SK-N-SH (cell line): ENCODE data around the gene PRR23A.

Experiments
- EP300 ChIP-seq, 2 experiments: IDR thresholded peaks; 2 replicates each; pipeline versions ENCODE4 v1.4.0 to v1.6.1; 2012; ENCODE audit warnings: borderline replicate concordance in 1 of 2, low read depth in 1 of 2, low read length in 1 of 2
- EZH2phosphoT487 ChIP-seq: fragments of 200-600 bp; sonication (generic); IDR thresholded peaks from 2 replicates; pipeline ENCODE4 v1.6.1; 2017; ENCODE audit warnings: low read depth, mixed run types, mild to moderate bottlenecking, antibody characterized with exemption, moderate library complexity, borderline replicate concordance
- JUND ChIP-seq: IDR thresholded peaks from 2 replicates; pipeline ENCODE4 v1.4.0; 2012
- MAX ChIP-seq: IDR thresholded peaks from 2 replicates; pipeline ENCODE4 v1.4.0; 2012; ENCODE audit warnings: low read depth
- NFIC ChIP-seq: IDR thresholded peaks from 2 replicates; pipeline ENCODE4 v1.4.0; 2012; ENCODE audit warnings: borderline replicate concordance
- POLR2AphosphoS5 ChIP-seq: IDR thresholded peaks from 2 replicates; pipeline ENCODE4 v1.6.1; 2012; ENCODE audit warnings: low read depth, low read length
- RXRA ChIP-seq: IDR thresholded peaks from 2 replicates; pipeline ENCODE4 v1.4.0; 2012; ENCODE audit warnings: low read depth, mild to moderate bottlenecking, borderline replicate concordance
- TAF1 ChIP-seq: IDR thresholded peaks from 2 replicates; pipeline ENCODE4 v1.6.1; 2012; ENCODE audit warnings: low read depth, mild to moderate bottlenecking, low read length, moderate library complexity, borderline replicate concordance
- TF ChIP-seq, protein P1 (sequence below): fragments of 200-600 bp; sonication (generic); IDR thresholded peaks from 2 replicates; pipeline ENCODE4 v1.6.1; 2017; ENCODE audit warnings: antibody characterized with exemption, mild to moderate bottlenecking, moderate library complexity
- TF ChIP-seq, protein P2 (sequence below): IDR thresholded peaks from 2 replicates; pipeline ENCODE4 v1.4.0; 2012; ENCODE audit warnings: low read depth, borderline replicate concordance

DNA sequence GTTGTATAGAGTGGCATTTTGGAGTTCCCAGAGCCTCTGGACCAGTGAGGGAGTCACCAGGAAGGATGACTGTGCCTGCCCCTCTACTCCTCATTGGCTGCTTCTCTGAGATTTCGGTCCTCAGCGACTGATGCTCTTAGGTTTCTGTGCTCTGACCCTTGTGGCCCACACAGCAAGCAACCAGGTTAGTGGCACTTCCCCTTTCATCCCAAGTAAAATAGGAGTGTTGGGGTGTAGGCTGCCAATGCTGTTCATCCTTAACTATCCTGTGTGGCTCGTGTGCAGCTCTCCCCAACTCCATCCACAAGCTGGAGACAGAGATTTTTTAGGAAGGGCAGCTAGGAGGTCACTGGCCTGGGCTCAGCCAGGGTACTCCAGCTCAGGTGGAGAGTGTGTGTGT lies 21.3 kb downstream of the PRR23A start:
- TF ChIP-seq, protein P1, sequence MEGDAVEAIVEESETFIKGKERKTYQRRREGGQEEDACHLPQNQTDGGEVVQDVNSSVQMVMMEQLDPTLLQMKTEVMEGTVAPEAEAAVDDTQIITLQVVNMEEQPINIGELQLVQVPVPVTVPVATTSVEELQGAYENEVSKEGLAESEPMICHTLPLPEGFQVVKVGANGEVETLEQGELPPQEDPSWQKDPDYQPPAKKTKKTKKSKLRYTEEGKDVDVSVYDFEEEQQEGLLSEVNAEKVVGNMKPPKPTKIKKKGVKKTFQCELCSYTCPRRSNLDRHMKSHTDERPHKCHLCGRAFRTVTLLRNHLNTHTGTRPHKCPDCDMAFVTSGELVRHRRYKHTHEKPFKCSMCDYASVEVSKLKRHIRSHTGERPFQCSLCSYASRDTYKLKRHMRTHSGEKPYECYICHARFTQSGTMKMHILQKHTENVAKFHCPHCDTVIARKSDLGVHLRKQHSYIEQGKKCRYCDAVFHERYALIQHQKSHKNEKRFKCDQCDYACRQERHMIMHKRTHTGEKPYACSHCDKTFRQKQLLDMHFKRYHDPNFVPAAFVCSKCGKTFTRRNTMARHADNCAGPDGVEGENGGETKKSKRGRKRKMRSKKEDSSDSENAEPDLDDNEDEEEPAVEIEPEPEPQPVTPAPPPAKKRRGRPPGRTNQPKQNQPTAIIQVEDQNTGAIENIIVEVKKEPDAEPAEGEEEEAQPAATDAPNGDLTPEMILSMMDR, result no peak
- TF ChIP-seq EZH2phosphoT487 (no peak), JUND (no peak), MAX (no peak), NFIC (no peak), POLR2AphosphoS5 (no peak), TAF1 (no peak), EP300 (IDR thresholded peaks at IDR 0.05; ENCODE audit: borderline replicate concordance in 1 of 2, low read depth in 1 of 2, low read length in 1 of 2) (no peak), RXRA (no peak)
- TF ChIP-seq, protein P2, sequence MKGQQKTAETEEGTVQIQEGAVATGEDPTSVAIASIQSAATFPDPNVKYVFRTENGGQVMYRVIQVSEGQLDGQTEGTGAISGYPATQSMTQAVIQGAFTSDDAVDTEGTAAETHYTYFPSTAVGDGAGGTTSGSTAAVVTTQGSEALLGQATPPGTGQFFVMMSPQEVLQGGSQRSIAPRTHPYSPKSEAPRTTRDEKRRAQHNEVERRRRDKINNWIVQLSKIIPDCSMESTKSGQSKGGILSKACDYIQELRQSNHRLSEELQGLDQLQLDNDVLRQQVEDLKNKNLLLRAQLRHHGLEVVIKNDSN, result no peak
